Activated CD8-positive, alpha-beta memory T cell treated with anti-CD3 and anti-CD28 coated beads, Interleukin-2, amount 10 ng/mL, durations not matched to agents 7 days and 5 days (primary cell): Measurements from ENCODE around the gene ATP2B1. TPM values are rescaled to one million over a fixed set of nuclear protein-coding genes. Genes with fewer than 3 reads are reported as not detected.

Experiments
- ATAC-seq: fragments of 150-1000 bp; cut with Tn5 transposase; one replicate; pipeline ENCODE4 v1.10.0; 2021; ENCODE audit warnings: moderate library complexity
- CTCF ChIA-PET: fragments of 350-600 bp; sonication (Branson Sonifier 250); formaldehyde crosslinking; loops from one replicate; lab custom pipeline; 2021; ENCODE audit warnings: antibody characterized with exemption; lab: Charles Lee
- DNase-seq: peaks from one replicate; pipeline ENCODE4 v3.0.0-alpha.2; 2020
- H3K27ac Mint-ChIP-seq: one replicate; pipeline ENCODE4 v1.8.0; 2021; ENCODE audit warnings: mild to moderate bottlenecking, mixed read lengths
- H3K27me3 Mint-ChIP-seq: one replicate; pipeline ENCODE4 v1.8.0; 2021; ENCODE audit warnings: mixed read lengths
- H3K36me3 Mint-ChIP-seq: one replicate; pipeline ENCODE4 v1.8.0; 2021; ENCODE audit warnings: mild to moderate bottlenecking, mixed read lengths
- H3K4me1 Mint-ChIP-seq: one replicate; pipeline ENCODE4 v1.8.0; 2021; ENCODE audit warnings: mixed read lengths
- H3K4me3 Mint-ChIP-seq: one replicate; pipeline ENCODE4 v1.8.0; 2021; ENCODE audit warnings: mild to moderate bottlenecking, moderate library complexity, mixed read lengths
- H3K9me3 Mint-ChIP-seq: one replicate; pipeline ENCODE4 v1.8.0; 2022; ENCODE audit warnings: low read depth, mixed read lengths
- total RNA-seq, 2 experiments: library from RNA; stranded (reverse); gene quantifications; one replicate each; pipeline ENCODE4 v1.2.3, GENCODE V29; 2021

ATP2B1 gene
- total RNA-seq, 2 experiments from 2014 or later = 23.2 to 24.5 TPM

DNA sequence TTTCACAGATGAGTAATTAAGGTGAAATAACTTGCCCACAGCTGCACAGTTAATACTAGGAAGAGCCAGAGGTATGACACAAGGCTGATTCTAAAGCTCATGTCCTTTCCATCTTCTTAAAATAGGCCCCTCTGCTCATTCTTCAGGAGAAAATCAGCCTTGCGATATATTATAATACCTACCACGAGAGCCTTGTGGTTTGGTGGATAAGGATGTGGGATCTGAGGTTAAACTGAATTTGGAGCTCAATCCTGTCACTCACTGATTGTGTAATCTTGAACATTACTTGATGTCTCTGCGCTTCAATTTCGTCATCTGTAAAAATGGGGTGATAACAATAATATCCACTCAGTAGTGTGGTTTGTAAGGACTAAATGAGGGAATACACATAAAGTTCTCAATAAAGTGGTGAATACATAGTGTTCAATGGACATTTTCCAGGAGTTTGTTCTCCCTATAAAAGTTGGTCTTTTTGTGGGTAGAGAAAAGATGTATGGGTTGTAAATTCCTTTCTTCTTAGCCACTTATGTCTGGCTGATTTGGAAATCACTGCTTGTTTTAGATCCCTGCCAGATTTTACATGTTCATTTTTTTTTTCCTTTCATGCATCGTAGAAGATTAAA lies 25.1 kb upstream of the ATP2B1 start:
- Mint-ChIP-seq H3K36me3 (peaks cover 22% of the 10 kb centered on the region), H3K27ac (no peak overlapping the region), H3K27me3 (no peaks in the 10 kb centered on the region), H3K4me3 (no peak overlapping the region), H3K9me3 (peaks cover 23% of the 10 kb centered on the region), H3K4me1 (peaks cover 9% of the 10 kb centered on the region)
- CTCF ChIA-PET = no interaction called here
- DNase-seq (no peak), ATAC-seq (peak; percentile 27)

DNA sequence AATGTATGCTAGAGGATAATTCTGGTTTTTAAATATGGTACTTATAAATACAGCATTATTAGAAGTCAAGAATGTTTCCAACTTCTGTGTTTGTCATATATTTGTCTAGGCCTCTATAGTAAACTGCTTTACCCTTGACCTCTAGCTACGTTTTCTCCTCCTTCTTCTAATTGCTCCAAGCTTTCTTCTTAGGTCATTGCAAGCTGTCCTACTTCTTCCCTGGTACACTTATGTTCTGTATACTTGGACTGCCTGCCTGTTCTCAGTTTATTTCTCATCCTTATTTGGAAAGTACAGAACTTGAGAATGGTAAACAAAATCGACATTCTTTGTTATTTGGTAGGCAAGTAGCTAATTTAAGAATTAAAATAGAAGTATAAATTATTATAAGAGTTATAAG lies 23.9 kb upstream of the ATP2B1 start:
- no peak for ATAC-seq
- Mint-ChIP-seq H3K36me3 (peaks cover 17% of the 10 kb centered on the region), H3K4me3 (no peak overlapping the region), H3K27ac (no peak overlapping the region), H3K4me1 (peaks cover 9% of the 10 kb centered on the region), H3K27me3 (no peaks in the 10 kb centered on the region), H3K9me3 (peaks cover 16% of the 10 kb centered on the region)
- no peak for DNase-seq
- CTCF ChIA-PET = no interaction called here

DNA sequence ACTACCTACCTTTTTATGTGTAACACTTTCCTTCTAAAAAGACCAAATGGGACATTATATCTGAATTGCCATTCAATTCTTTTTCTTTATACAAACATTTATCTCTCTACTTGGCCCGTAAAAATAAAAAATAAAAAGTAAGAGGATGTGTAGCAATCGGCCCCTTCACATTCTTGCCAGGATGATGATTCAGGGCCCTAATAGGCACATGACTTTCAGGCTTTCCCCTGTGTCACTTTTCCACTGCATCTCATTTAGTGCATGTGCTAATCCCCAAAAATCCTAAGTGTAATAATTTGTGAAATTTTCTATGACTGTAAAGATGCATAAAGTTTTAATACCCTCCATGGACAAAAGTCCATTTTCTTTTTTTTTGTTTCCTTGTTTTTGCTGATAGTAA lies 23.0 kb upstream of the ATP2B1 start:
- CTCF ChIA-PET = no interaction called here
- peaks cover 8% of the 10 kb centered on the region for H3K4me1 Mint-ChIP-seq
- ATAC-seq (no peak), DNase-seq (no peak)
- peaks cover 18% of the 10 kb centered on the region for H3K36me3 Mint-ChIP-seq
- peaks cover 14% of the 10 kb centered on the region for H3K9me3 Mint-ChIP-seq
- no peak overlapping the region for H3K4me3 Mint-ChIP-seq
- no peaks in the 10 kb centered on the region for H3K27me3 Mint-ChIP-seq
- no peak overlapping the region for H3K27ac Mint-ChIP-seq

DNA sequence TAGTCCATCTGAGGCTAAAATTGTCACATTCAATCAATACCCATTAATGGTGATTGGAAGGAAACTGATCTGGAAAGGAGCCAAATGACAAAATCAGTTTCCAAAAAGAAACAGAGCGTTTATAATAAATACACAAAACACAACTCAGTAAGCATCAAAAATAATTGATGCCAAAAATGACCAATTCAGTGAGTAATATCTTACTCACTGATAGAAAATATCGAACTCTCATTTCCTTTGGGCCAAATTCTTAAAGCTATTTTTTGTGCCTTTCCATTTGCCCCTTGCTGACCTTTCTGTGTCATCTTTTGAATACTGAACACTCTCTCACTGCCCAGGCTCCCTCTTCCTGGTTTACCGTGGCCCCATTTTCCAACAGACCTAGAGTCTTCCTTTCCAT lies 22.5 kb upstream of the ATP2B1 start:
- peaks cover 14% of the 10 kb centered on the region for H3K9me3 Mint-ChIP-seq
- DNase-seq (no peak), ATAC-seq (no peak)
- H3K36me3 Mint-ChIP-seq = peaks cover 17% of the 10 kb centered on the region
- H3K27ac Mint-ChIP-seq = no peak overlapping the region
- peaks cover 8% of the 10 kb centered on the region for H3K4me1 Mint-ChIP-seq
- CTCF ChIA-PET = no interaction called here
- no peaks in the 10 kb centered on the region for H3K27me3 Mint-ChIP-seq
- no peak overlapping the region for H3K4me3 Mint-ChIP-seq

DNA sequence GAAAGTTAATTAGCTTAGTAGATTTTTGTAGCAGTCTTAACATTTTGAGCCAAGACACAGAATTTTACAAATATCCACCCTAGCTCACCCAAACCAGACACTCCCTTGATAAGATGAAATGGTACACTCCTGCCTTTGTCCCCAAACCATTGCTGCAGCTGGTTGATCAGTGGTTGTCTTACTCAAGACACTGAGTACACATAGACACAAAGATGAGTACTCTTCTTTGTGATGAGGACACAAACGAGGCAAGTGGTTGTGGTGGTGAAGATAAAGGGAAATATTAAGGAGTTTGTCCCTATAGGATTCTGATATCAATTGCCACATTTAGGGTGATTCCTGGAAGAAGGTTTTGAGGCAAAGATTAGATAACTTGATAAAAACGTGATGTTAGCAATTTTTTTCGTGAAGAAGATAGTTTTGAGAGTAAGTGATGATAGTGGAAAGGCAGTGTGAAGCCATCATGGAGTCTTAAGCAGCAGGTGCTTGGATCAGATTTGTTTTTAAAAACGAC lies 21.4 kb upstream of the ATP2B1 start:
- no peak overlapping the region for H3K27ac Mint-ChIP-seq
- peaks cover 11% of the 10 kb centered on the region for H3K9me3 Mint-ChIP-seq
- H3K4me1 Mint-ChIP-seq = peaks cover 8% of the 10 kb centered on the region
- H3K36me3 Mint-ChIP-seq = peaks cover 13% of the 10 kb centered on the region
- ATAC-seq (no peak), DNase-seq (no peak)
- no peak overlapping the region for H3K4me3 Mint-ChIP-seq
- CTCF ChIA-PET = no interaction called here
- H3K27me3 Mint-ChIP-seq = no peaks in the 10 kb centered on the region

DNA sequence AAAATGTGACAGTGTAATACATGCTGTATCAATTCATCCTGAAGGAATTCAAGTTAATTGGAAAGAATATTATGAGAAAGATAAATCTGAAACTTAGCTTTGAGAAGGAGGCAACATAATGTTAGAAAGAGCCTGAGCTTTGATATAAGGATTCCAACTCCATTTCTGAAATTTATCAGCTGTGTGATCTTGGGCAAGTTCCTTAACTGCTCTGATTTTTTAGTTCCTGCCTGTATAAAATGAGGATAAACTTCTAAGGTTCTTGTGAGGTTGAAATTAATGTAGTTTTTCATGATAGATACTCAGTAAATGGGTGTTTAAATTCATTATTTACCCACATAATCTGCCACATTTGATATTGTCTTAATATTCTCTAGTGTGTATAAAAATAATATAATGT lies 14.6 kb upstream of the ATP2B1 start:
- Mint-ChIP-seq H3K4me3 (no peak overlapping the region), H3K36me3 (peaks cover 4% of the 10 kb centered on the region), H3K27me3 (no peaks in the 10 kb centered on the region), H3K27ac (no peak overlapping the region), H3K9me3 (no peaks in the 10 kb centered on the region), H3K4me1 (no peaks in the 10 kb centered on the region)
- ATAC-seq (no peak), DNase-seq (no peak)
- CTCF ChIA-PET = no interaction called here

DNA sequence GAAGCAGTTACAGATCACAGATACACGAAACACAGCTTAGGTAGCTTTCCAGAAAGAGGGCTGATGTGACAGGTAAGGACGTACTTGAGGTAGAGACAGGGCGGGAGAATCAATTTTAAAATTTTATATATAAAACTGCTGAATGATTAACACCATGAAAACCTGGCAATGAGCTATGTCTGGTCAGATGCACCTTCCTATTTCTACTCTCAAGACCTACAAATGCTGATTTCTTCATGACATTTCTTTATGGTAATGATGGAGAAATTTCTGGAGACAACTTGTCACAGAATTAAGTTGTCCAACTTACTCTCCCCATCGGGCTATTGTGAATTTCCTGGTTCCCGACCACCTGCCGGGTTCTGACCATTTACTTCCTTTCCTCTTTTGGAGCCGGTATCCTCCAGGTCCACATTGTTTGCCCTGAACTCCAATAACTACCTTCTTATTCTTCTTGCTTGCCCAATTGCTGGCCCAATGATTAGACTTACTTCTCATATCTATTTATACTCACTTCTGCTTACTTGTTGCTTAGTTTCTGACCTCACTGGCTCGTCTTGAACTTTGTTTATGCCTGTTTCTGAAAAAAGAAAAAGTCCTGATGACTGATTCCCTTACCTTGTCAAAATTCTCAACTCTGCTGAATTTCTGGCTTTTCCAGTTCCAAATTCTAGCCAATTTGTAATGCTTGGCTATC lies 12.8 kb upstream of the ATP2B1 start:
- Mint-ChIP-seq H3K27me3 (no peaks in the 10 kb centered on the region), H3K4me1 (no peaks in the 10 kb centered on the region), H3K27ac (no peak overlapping the region), H3K36me3 (peaks cover 6% of the 10 kb centered on the region), H3K4me3 (no peak overlapping the region), H3K9me3 (peaks cover 3% of the 10 kb centered on the region)
- DNase-seq (no peak), ATAC-seq (no peak)
- CTCF ChIA-PET = no interaction called here

DNA sequence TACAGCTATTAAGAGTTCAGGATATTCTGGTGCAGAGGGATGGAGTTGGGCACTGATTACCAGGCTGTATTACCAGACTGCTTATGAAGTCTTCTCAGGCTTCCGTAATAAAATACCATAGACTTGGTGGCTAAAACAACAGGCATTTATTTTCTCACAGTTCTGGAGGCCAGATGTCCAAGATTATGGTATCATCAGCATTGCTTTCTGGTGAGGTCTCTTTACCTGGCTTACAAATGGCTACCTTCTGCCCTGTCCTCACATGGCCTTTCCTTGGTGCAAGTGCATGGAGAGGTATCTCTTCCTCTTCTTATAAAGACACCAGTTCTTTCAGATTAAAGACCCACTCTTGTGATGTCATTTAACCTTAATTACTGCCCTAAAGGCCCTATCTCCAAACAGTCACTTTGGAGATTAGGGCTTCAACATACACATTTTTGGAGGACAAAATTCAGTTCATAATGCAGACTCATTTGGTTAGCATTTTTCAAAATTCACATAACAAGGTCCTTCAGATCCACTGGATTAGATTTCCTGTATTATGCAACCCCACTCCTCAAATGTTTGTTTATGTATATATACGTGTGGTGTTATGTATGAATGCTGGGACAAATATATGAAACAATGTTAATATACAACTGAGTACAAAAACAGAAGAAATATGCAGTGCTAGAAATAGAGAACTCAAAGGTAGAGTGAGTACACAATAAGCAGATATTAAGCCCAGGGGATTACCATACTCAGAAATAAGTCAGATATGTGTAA lies 9.3 kb upstream of the ATP2B1 start:
- no peaks in the 10 kb centered on the region for H3K4me1 Mint-ChIP-seq

DNA sequence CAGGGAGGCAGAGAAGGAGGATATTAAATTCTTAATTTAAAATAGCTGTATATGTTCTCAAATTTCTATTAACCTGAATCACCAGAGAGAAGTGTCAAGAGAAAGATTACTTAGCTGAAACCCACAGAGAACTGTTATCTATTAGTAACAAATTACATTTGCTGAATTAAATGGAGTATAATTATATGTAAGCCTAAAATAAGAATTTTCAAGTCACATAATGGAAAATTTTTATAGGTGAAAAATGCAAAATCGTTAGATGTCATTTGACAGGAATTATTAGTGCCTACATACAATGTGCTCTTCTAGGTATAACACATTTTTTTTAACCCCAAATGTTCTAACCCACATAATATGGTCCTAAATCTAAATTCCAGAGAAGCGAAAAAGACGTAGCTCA lies 4.1 kb upstream of the ATP2B1 start:
- no peak overlapping the region for H3K27ac Mint-ChIP-seq
- H3K4me3 Mint-ChIP-seq = no peak overlapping the region
- ATAC-seq (no peak), DNase-seq (no peak)
- peaks cover 8% of the 10 kb centered on the region for H3K36me3 Mint-ChIP-seq
- CTCF ChIA-PET = no interaction called here
- H3K4me1 Mint-ChIP-seq = peaks cover 8% of the 10 kb centered on the region
- H3K9me3 Mint-ChIP-seq = peaks cover 12% of the 10 kb centered on the region
- peaks cover 3% of the 10 kb centered on the region for H3K27me3 Mint-ChIP-seq

More for the DNA sequence above, 9.3 kb upstream of the ATP2B1 start:
- H3K9me3 Mint-ChIP-seq = peaks cover 12% of the 10 kb centered on the region
- H3K36me3 Mint-ChIP-seq = peaks cover 9% of the 10 kb centered on the region
- ATAC-seq (no peak), DNase-seq (no peak)
- CTCF ChIA-PET = no interaction called here
- H3K27me3 Mint-ChIP-seq = no peaks in the 10 kb centered on the region
- H3K4me3 Mint-ChIP-seq = no peak overlapping the region
- no peak overlapping the region for H3K27ac Mint-ChIP-seq

DNA sequence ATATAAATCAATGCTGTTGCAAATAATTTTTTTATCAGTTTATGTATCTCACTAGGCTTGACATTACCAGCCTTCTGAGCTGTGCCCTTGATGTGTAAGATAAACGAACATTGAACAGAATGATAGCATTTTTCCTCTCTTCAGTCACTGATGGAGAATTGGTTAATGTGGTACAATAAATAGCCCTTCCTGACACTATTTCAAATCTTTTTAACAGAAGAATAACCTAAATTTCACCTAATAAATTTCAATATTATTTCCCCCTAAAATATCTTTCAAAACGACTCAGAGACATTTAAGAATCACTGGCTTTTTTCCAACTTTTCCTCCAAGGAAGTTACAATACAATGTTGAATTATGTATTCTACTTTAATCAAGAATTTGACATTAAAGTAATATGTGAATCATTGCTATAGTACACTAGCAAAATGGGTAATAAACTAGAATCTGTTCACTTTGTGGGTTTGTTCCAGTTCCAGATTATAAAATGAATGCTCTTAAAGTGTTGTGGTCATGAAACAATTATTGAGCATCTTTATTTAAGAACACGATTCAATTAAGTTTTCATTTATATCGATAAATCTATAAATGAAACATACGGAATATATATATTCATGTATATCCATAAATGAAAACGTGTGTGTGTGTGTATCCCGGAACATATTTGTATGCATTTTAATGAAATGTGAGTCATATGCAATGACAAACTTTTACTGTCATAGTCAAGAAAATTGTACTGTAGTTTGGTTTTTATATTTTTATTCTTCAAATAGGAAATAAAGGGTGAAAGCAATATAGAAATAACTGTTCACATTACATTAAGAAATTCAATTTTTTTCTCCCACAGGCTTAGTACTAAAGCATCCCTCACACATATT lies 2.5 kb upstream of the ATP2B1 start:
- Mint-ChIP-seq H3K36me3 (peaks cover 4% of the 10 kb centered on the region), H3K27ac (no peak overlapping the region), H3K4me1 (peaks cover 20% of the 10 kb centered on the region), H3K27me3 (peaks cover 3% of the 10 kb centered on the region), H3K9me3 (peaks cover 7% of the 10 kb centered on the region), H3K4me3 (no peak overlapping the region)
- CTCF ChIA-PET = no interaction called here
- DNase-seq (no peak), ATAC-seq (no peak)

DNA sequence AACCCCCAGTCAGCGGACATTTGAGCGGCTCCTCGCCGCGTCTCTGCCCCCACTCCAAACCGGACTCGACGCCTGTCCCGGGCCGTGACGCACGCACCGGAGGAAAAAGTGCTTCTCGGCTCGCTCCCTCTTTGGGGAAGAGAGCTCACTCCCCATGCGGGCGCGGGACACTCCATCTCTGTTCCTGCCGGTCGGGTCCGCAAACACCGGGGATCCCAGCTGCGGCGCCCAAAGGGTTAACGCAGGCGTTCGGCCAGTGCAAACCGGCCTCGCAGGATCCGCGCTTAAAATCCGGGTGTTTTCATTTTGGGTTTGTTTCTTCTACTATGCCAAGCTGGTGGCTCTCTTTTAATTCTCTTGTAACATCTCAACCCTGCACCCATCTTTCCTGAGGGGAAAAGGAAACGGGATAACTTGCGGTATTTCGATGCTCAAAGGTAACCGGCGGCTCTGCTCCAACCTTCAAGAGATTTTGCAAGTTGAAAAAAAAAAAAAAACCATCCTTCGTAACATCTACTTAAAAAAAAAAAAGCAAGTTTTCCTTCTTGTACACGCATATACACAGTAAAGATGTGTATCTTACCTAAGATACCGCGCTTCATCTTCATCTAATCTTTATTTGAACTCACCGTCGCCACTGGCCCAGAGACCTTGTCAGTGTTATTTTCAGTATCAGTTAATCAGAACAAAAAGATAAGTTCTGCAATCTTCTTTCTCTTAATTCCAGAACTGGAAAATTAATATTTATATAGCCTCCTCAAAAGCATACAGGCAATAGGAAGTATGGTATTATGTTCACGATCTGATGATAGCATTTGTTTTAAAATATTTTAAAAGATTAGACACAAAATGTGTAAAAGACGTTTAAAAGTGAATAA lies 1.6 kb upstream of the ATP2B1 start:
- peaks cover 3% of the 10 kb centered on the region for H3K27me3 Mint-ChIP-seq
- peaks cover 7% of the 10 kb centered on the region for H3K9me3 Mint-ChIP-seq
- H3K4me1 Mint-ChIP-seq = peaks cover 24% of the 10 kb centered on the region
- peak overlapping the region; percentile 84 for H3K27ac Mint-ChIP-seq
- DNase-seq = peak; percentile 61
- ATAC-seq = no peak
- H3K4me3 Mint-ChIP-seq = peak overlapping the region; percentile 83
- CTCF ChIA-PET = interaction anchor here (1.0 to 1.2 kb wide), 2 partner anchors 185 to 241 kb away, joined by 3 to 4 read pairs; partner anchors contain the start of genes GALNT4 and POC1B
- H3K36me3 Mint-ChIP-seq = peaks cover 3% of the 10 kb centered on the region
